Astrocyte of the spinal cord (primary cell): ENCODE results near the gene GDF15.
"Not testable (repeated sequence)": the region's sequence is repeated elsewhere in the genome, so short reads cannot be mapped to it uniquely, and the experiment has no call there.

Experiments used
- DNase-seq: peaks from one replicate; pipeline ENCODE4 v3.0.0; 2011; ENCODE audit warnings: low read depth, low spot score
- H3K4me3 ChIP-seq: 2 replicates; pipeline ENCODE4 v1.5.1; 2011; ENCODE audit warnings: low read depth, mild to moderate bottlenecking, low read length, moderate library complexity
- in situ Hi-C: cut with HindIII; loops from 2 replicates; pipeline ENCODE4 v1.10.0; 2017; ENCODE audit warnings: low sequenced_read_pairs
- TF ChIP-seq, protein P1 (sequence below): IDR thresholded peaks from 2 replicates; pipeline ENCODE4 v1.5.1; 2012; ENCODE audit warnings: low read depth, mild to moderate bottlenecking, low read length, inconsistent platforms

GDF15 gene

DNA sequence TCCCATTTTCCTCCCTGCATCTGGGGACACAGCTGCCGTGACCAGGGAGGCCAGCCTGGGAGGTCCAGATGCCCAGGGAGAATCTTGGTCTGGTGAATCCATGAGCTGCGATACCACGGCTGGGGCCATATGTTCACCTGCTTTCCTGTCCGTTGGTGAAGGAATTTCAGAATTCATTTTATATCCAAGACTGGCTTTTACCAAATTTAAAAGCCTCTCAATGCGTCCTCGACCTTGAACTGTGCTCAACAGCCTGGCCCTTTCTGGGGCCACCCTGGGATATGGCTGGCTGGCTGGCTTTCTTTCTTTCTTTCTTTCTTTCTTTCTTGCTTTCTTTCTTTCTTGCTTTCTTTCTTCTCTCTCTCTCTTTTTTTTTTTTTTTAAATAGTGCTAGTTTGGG, 22.2 kb upstream of the GDF15 start:
- in situ Hi-C loops: no loop called here
- no peak for DNase-seq
- TF ChIP-seq, protein P1, sequence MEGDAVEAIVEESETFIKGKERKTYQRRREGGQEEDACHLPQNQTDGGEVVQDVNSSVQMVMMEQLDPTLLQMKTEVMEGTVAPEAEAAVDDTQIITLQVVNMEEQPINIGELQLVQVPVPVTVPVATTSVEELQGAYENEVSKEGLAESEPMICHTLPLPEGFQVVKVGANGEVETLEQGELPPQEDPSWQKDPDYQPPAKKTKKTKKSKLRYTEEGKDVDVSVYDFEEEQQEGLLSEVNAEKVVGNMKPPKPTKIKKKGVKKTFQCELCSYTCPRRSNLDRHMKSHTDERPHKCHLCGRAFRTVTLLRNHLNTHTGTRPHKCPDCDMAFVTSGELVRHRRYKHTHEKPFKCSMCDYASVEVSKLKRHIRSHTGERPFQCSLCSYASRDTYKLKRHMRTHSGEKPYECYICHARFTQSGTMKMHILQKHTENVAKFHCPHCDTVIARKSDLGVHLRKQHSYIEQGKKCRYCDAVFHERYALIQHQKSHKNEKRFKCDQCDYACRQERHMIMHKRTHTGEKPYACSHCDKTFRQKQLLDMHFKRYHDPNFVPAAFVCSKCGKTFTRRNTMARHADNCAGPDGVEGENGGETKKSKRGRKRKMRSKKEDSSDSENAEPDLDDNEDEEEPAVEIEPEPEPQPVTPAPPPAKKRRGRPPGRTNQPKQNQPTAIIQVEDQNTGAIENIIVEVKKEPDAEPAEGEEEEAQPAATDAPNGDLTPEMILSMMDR: no peak
- H3K4me3 ChIP-seq: no peak overlapping the region

DNA sequence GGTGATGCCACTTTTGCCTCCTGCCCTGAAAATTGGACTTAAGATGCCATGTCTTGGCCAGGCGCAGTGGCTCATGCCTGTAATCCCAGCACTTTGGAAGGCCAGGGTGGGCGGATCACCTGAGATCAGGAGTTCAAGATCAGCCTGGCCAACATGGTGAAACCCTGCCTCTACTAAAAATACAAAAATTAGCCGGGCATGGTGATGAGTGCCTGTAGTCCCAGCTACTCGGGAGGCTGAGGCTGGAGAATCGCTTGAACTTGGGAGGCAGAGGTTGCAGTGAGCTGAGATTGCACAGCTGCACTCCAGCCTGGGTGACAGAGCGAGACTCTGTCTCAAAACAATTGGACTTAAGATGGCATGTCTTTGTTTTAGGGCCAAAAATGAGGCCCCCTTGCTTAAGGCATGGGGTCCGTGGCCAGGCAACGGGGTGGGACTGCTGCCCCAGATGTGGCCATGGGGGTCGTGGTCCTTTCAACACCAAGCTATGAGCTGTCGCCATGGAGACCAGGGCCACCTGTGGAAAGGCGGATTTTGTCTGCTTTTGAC, 21.6 kb upstream of the GDF15 start:
- DNase-seq, in situ Hi-C loops, H3K4me3 ChIP-seq: not testable (repeated sequence)

DNA sequence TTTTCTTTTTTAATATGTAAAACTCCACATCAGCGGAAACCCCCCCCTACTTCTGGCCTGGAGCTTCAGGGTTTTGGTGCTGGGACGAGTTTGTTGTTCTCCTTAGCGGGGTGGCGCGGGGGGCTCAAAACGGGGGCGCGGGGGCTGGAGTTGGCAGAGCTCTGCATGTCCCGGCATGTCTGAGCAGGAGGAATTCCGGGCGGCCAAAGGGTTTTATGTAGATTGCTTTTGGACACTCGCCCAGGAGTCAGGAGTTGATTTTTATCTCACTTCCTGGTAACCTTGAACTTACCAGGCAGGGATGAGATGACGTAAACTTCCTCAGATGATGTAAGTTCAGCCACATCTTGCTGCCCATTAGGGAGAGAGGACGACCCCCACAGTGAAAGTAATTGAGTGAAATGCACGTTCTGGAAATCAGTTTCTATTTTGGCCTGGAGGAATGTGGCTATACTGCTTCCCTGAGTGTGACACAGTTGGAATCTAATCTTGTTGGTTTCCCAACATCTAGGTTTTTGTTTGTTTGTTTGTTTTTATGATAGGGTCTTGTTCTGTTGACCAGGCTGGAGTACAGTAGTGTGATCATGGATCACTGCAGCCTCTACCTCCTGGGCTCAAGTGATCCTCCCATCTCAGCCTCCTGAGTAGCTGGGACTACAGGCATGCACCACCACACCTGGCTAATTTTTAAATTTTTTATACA, 21.0 kb upstream of the GDF15 start:
- TF ChIP-seq, protein P1: no peak
- H3K4me3 ChIP-seq: no peak overlapping the region
- DNase-seq: peak; percentile 99
- in situ Hi-C loops: no loop called here

DNA sequence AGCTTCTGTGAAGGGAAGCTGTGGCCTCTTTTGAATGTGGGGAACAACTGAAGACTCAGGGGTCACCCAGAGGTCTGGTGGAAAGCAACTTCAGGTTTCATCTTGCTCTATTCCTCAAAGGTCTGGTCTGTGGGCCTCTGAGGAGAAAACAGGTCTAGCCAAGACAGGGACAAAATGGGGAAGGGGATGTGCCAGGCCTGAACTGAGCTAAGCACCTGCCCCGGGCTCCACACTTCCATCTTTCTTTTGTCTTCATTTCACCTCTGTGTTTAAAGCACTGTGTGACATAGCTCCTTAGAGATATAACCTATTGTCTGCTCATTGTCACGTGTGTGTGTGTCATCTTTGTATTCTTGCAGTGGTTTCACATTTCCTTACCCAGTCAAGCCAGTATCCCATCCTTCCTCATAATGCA, 19.9 kb upstream of the GDF15 start:
- TF ChIP-seq, protein P1: no peak
- H3K4me3 ChIP-seq: no peak overlapping the region
- DNase-seq: no peak
- in situ Hi-C loops: no loop called here

DNA sequence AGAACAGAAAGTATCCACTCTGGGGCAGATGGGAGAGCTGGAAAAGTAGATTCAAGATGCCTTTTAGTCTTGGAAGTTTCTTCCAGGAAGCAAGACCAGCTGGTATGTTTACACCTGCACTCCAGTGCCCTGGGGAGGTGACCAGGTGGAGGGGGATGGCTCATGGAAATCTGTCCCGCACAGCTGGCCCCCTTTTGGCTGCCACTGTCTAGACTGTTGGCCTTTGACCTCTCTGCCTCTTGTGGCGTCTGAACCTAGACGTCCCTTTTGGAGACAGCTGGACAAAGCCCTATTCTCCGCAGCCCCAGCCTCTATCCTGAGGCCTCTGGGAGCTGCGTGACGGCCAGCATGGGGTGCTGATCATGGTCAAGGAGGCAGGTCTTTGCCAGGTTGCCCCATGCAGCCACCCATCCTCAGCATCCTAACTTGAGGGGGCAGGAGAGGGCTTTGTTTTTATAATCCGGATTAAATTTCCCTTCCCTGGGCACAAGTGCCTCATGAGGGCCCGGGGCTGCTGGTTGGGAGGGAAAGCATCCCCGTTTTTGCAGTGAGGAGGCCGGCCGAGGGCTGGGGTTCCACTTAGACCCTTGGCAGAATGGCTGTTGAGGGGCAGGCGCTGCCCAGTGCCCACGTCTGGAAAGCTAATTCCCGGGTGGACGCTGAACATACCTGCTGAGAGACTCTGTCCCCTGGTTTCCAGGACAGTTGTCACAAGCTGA, 17.3 kb upstream of the GDF15 start:
- no peak overlapping the region for H3K4me3 ChIP-seq
- in situ Hi-C loops: no loop called here
- TF ChIP-seq, protein P1: no peak
- no peak for DNase-seq

DNA sequence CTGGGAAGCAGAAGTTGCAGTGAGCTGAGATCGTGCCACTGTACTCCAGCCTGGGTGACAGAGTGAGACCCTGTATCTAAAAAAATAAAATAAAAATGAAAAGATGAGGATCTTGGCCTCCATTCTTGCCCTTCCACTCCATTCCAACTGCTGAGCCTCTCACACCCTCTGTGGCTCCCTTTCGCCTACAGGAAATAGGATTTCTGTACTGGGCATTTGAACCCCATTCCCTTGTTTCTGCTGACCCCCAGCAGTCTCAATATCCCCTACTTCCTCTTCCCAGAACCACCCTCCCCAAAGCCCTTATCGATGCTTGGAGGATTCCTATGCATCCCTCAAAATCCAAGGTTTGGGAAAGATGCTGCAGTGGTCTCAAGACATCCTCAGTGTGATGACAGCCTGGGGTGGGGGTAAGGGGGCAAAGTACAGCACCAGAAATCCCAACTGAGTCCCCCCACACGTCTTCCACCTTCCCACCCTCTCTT, 12.5 kb upstream of the GDF15 start:
- in situ Hi-C loops: no loop called here
- DNase-seq: no peak

More for the DNA sequence above, 12.5 kb upstream of the GDF15 start:
- H3K4me3 ChIP-seq: no peak overlapping the region
- TF ChIP-seq, protein P1: no peak
